Ishikawa (cell line): ENCODE data around the gene HOXA10.

ENCODE experiments used
- CEBPB ChIP-seq: IDR thresholded peaks from 2 replicates; pipeline ENCODE4 v1.6.1; 2012
- CREB1 ChIP-seq: IDR thresholded peaks from 2 replicates; pipeline ENCODE4 v1.6.1; 2012; ENCODE audit warnings: low read depth
- EGR1 ChIP-seq: IDR thresholded peaks from 2 replicates; pipeline ENCODE4 v1.6.1; 2012
- EP300 ChIP-seq: IDR thresholded peaks from 2 replicates; pipeline ENCODE4 v1.6.1; 2012; ENCODE audit warnings: borderline replicate concordance
- FOXM1 ChIP-seq: IDR thresholded peaks from 2 replicates; pipeline ENCODE4 v1.6.1; 2012; ENCODE audit warnings: low read depth, borderline replicate concordance
- MAX ChIP-seq: IDR thresholded peaks from 2 replicates; pipeline ENCODE4 v1.6.1; 2012
- NFIC ChIP-seq: IDR thresholded peaks from 2 replicates; pipeline ENCODE4 v1.6.1; 2012
- RAD21 ChIP-seq: IDR thresholded peaks from 2 replicates; pipeline ENCODE4 v1.6.1; 2012; ENCODE audit warnings: low read depth
- REST ChIP-seq: IDR thresholded peaks from 2 replicates; pipeline ENCODE4 v1.6.1; 2012; ENCODE audit warnings: low read depth, mild to moderate bottlenecking
- TAF1 ChIP-seq: IDR thresholded peaks from 2 replicates; pipeline ENCODE4 v1.6.1; 2012; ENCODE audit warnings: low read depth, mild to moderate bottlenecking
- TCF12 ChIP-seq: IDR thresholded peaks from 2 replicates; pipeline ENCODE4 v1.6.1; 2012; ENCODE audit warnings: low read depth
- TEAD4 ChIP-seq: IDR thresholded peaks from 2 replicates; pipeline ENCODE4 v1.6.1; 2012
- USF1 ChIP-seq: IDR thresholded peaks from 2 replicates; pipeline ENCODE4 v1.6.1; 2012
- YY1 ChIP-seq: IDR thresholded peaks from 2 replicates; pipeline ENCODE4 v1.6.1; 2012; ENCODE audit warnings: low read depth
- ZBTB7A ChIP-seq: IDR thresholded peaks from 2 replicates; pipeline ENCODE4 v1.6.1; 2012; ENCODE audit warnings: low read depth

The HOXA10 gene

GRCh38 chr7:27132978-27133377, 41.1 kb downstream of the HOXA10 start:
- TF ChIP-seq EP300, result no peak
- no peak for TF ChIP-seq NFIC
- TF ChIP-seq EGR1, result no peak
- no peak for TF ChIP-seq TAF1
- no peak for TF ChIP-seq ZBTB7A
- no peak for TF ChIP-seq TEAD4
- TF ChIP-seq USF1, result no peak
- TF ChIP-seq CREB1, result no peak
- TF ChIP-seq REST, result no peak
- TF ChIP-seq CEBPB, result no peak
- no peak for TF ChIP-seq RAD21
- no peak for TF ChIP-seq YY1
- TF ChIP-seq FOXM1, result no peak
- no peak for TF ChIP-seq TCF12
- no peak for TF ChIP-seq MAX

GRCh38 chr7:27132214-27132613, 41.9 kb downstream of the HOXA10 start:
- TF ChIP-seq TCF12 (no peak), YY1 (no peak), RAD21 (no peak), TEAD4 (no peak), USF1 (no peak), TAF1 (no peak), REST (no peak), FOXM1 (no peak), NFIC (no peak), MAX (no peak), CREB1 (no peak)

- no peak for TF ChIP-seq MAX
- TF ChIP-seq TAF1, result no peak
- no peak for TF ChIP-seq ZBTB7A
- TF ChIP-seq YY1, result no peak
- no peak for TF ChIP-seq TEAD4
- TF ChIP-seq EP300, result no peak
- TF ChIP-seq FOXM1, result no peak
- no peak for TF ChIP-seq CREB1
- no peak for TF ChIP-seq CEBPB
- TF ChIP-seq USF1, result no peak
- no peak for TF ChIP-seq EGR1
- TF ChIP-seq TCF12, result no peak
- TF ChIP-seq RAD21, result no peak
- no peak for TF ChIP-seq REST
Observed at GRCh38 chr7:27131390-27131819, 42.7 kb downstream of the HOXA10 start.
